Astrocyte (in vitro differentiated cells and primary cell): ENCODE data around the gene NPPA. TPM values are rescaled to one million over a fixed set of nuclear protein-coding genes. Genes with fewer than 3 reads are reported as not detected.

Source experiments
- DNase-seq: peaks from one replicate; pipeline ENCODE4 v3.0.0-alpha.2; 2010; ENCODE audit warnings: low read depth
- FAIRE-seq: peaks from 2 replicates; lab custom pipeline; 2011; peaks lifted over from hg19 to GRCh38; lab: Jason Lieb, UNC
- H2AFZ ChIP-seq: 2 replicates; pipeline ENCODE4 v1.6.0; 2012; ENCODE audit warnings: low read depth, low read length, inconsistent platforms
- H3K27ac ChIP-seq: 2 replicates; pipeline ENCODE4 v1.5.1; 2011; ENCODE audit warnings: low read depth, low read length, inconsistent platforms
- H3K27me3 ChIP-seq: 2 replicates; pipeline ENCODE4 v1.6.0; 2011; ENCODE audit warnings: low read length, inconsistent platforms; ENCODE audit not compliant: insufficient read depth
- H3K36me3 ChIP-seq: 2 replicates; pipeline ENCODE4 v1.5.1; 2011; ENCODE audit warnings: low read length, inconsistent platforms; ENCODE audit not compliant: insufficient read depth
- H3K4me1 ChIP-seq: 2 replicates; pipeline ENCODE4 v1.5.1; 2011; ENCODE audit warnings: low read length, inconsistent platforms; ENCODE audit not compliant: insufficient read depth
- H3K4me2 ChIP-seq: 2 replicates; pipeline ENCODE4 v1.6.0; 2012; ENCODE audit warnings: low read length, inconsistent platforms
- H3K4me3 ChIP-seq: 2 replicates; pipeline ENCODE4 v1.5.1; 2011; ENCODE audit warnings: low read depth, mild to moderate bottlenecking, low read length, inconsistent platforms; ENCODE audit not compliant: insufficient read depth
- H3K79me2 ChIP-seq: 2 replicates; pipeline ENCODE4 v1.6.0; 2012; ENCODE audit warnings: mild to moderate bottlenecking, low read length, inconsistent platforms; ENCODE audit not compliant: insufficient read depth
- H3K9ac ChIP-seq: 2 replicates; pipeline ENCODE4 v1.6.0; 2012; ENCODE audit warnings: mild to moderate bottlenecking, low read length, inconsistent platforms
- H3K9me3 ChIP-seq: 2 replicates; pipeline ENCODE4 v1.5.1; 2012; ENCODE audit warnings: low read depth, mild to moderate bottlenecking, low read length, inconsistent platforms; ENCODE audit not compliant: insufficient read depth
- H4K20me1 ChIP-seq: 2 replicates; pipeline ENCODE4 v1.6.0; 2012; ENCODE audit warnings: low read length, inconsistent platforms; ENCODE audit not compliant: insufficient read depth
- H3K27ac Mint-ChIP-seq: one replicate; pipeline ENCODE4 v1.8.0; 2021; ENCODE audit warnings: mild to moderate bottlenecking, mixed read lengths; ENCODE audit not compliant: unreplicated experiment
- H3K27me3 Mint-ChIP-seq: one replicate; pipeline ENCODE4 v1.8.0; 2021; ENCODE audit warnings: low read depth, mixed read lengths; ENCODE audit not compliant: unreplicated experiment
- H3K36me3 Mint-ChIP-seq: one replicate; pipeline ENCODE4 v1.8.0; 2021; ENCODE audit warnings: low read depth, mixed read lengths; ENCODE audit not compliant: unreplicated experiment
- H3K4me1 Mint-ChIP-seq: one replicate; pipeline ENCODE4 v1.8.0; 2021; ENCODE audit warnings: low read depth, mixed read lengths; ENCODE audit not compliant: unreplicated experiment
- H3K4me3 Mint-ChIP-seq: one replicate; pipeline ENCODE4 v1.8.0; 2021; ENCODE audit warnings: mild to moderate bottlenecking, moderate library complexity, mixed read lengths; ENCODE audit not compliant: unreplicated experiment
- H3K9me3 Mint-ChIP-seq: one replicate; pipeline ENCODE4 v1.8.0; 2021; ENCODE audit warnings: mild to moderate bottlenecking, mixed read lengths; ENCODE audit not compliant: unreplicated experiment
- CTCF ChIP-seq: IDR thresholded peaks from 2 replicates; pipeline ENCODE4 v1.5.1; 2011; ENCODE audit warnings: low read depth, mild to moderate bottlenecking, inconsistent platforms, low read length, moderate library complexity; ENCODE audit not compliant: insufficient read depth
- EZH2 ChIP-seq: IDR thresholded peaks from 2 replicates; pipeline ENCODE4 v1.6.1; 2012; ENCODE audit warnings: mild to moderate bottlenecking, low read length, inconsistent platforms; ENCODE audit not compliant: insufficient read depth
- total RNA-seq: library from RNA; stranded (reverse); gene quantifications from 2 replicates; pipeline ENCODE4 v1.2.1, GENCODE V29; 2021

NPPA gene
- total RNA-seq, 1 donor from 2014 or later, result not detected

DNA sequence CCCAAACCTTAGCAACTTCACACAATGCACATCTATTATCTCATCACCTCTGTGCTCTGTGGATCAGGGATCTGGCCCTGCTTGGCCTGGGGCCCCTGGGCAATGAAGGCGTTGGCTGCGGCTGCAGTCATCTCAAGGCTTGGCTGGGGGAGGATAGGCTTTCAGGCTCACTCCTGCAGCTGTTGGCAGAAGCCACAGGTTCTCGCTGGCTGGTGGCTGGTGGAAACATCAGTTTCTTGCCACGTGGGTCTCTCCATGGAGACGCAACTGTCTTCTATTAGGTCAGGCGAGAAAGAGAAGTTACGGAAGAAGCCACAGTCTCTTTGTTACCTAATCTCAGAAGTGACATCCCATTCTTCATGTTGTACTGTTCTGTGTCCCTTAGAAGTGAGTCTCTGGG lies 3.6 kb upstream of the NPPA start:
- Mint-ChIP-seq H3K4me3 (no peak overlapping the region), H3K27me3 (peaks cover 14% of the 10 kb centered on the region), H3K4me1 (peaks cover 2% of the 10 kb centered on the region), H3K36me3 (peaks cover 10% of the 10 kb centered on the region), H3K27ac (no peak overlapping the region), H3K9me3 (no peaks in the 10 kb centered on the region)
- TF ChIP-seq EZH2 (no peak), CTCF (no peak)
- H3K27ac ChIP-seq, result no peak overlapping the region
- H2AFZ ChIP-seq, result no peak overlapping the region
- no peak for FAIRE-seq
- H3K79me2 ChIP-seq, result no peaks in the 10 kb centered on the region
- no peak for DNase-seq
- no peak overlapping the region for H3K4me3 ChIP-seq
- H4K20me1 ChIP-seq, result peaks cover 15% of the 10 kb centered on the region
- H3K9ac ChIP-seq, result no peak overlapping the region
- H3K27me3 ChIP-seq, result peaks cover 4% of the 10 kb centered on the region
- no peaks in the 10 kb centered on the region for H3K9me3 ChIP-seq
- H3K4me1 ChIP-seq, result no peaks in the 10 kb centered on the region
- H3K36me3 ChIP-seq, result no peaks in the 10 kb centered on the region
- no peak overlapping the region for H3K4me2 ChIP-seq

- H3K9ac ChIP-seq, result no peak overlapping the region
- peaks cover 4% of the 10 kb centered on the region for H3K27me3 ChIP-seq
- no peak overlapping the region for H3K4me2 ChIP-seq
- H4K20me1 ChIP-seq, result peaks cover 23% of the 10 kb centered on the region
- FAIRE-seq, result no peak
- H3K4me1 ChIP-seq, result no peaks in the 10 kb centered on the region
- H3K9me3 ChIP-seq, result no peaks in the 10 kb centered on the region
- H3K27ac ChIP-seq, result no peak overlapping the region
- H3K4me3 Mint-ChIP-seq, result no peak overlapping the region
- H3K36me3 Mint-ChIP-seq, result peaks cover 15% of the 10 kb centered on the region
- H3K27me3 Mint-ChIP-seq, result peaks cover 14% of the 10 kb centered on the region
- H3K27ac Mint-ChIP-seq, result no peak overlapping the region
- no peaks in the 10 kb centered on the region for H3K79me2 ChIP-seq
- no peaks in the 10 kb centered on the region for H3K9me3 Mint-ChIP-seq
- no peak for TF ChIP-seq CTCF
- TF ChIP-seq EZH2, result no peak
- peaks cover 5% of the 10 kb centered on the region for H3K36me3 ChIP-seq
- no peak overlapping the region for H3K4me3 ChIP-seq
- H2AFZ ChIP-seq, result no peak overlapping the region
- DNase-seq, result no peak
- H3K4me1 Mint-ChIP-seq, result peaks cover 2% of the 10 kb centered on the region
These were observed 2.6 kb upstream of the NPPA start for GRCh38 chr1:11850156-11850555.

GRCh38 chr1:11848373-11848700 lies 754 bp upstream of the NPPA start:
- TF ChIP-seq EZH2, result no peak
- no peak for TF ChIP-seq CTCF
- no peak overlapping the region for H3K4me2 ChIP-seq
- peaks cover 7% of the 10 kb centered on the region for H3K27me3 Mint-ChIP-seq

More at GRCh38 chr1:11848373-11848700, 754 bp upstream of the NPPA start:
- no peaks in the 10 kb centered on the region for H3K4me1 ChIP-seq
- Mint-ChIP-seq H3K9me3 (no peaks in the 10 kb centered on the region), H3K27ac (no peak overlapping the region), H3K36me3 (peaks cover 20% of the 10 kb centered on the region), H3K4me3 (no peak overlapping the region), H3K4me1 (peaks cover 2% of the 10 kb centered on the region)
- no peak overlapping the region for H3K4me3 ChIP-seq
- peaks cover 17% of the 10 kb centered on the region for H3K36me3 ChIP-seq
- no peak overlapping the region for H3K27ac ChIP-seq
- DNase-seq, result no peak
- peaks cover 4% of the 10 kb centered on the region for H3K27me3 ChIP-seq
- FAIRE-seq, result no peak
- peaks cover 40% of the 10 kb centered on the region for H4K20me1 ChIP-seq
- H3K79me2 ChIP-seq, result no peaks in the 10 kb centered on the region
- H3K9me3 ChIP-seq, result no peaks in the 10 kb centered on the region
- no peak overlapping the region for H2AFZ ChIP-seq
- no peak overlapping the region for H3K9ac ChIP-seq
